ENCODE measurements around the gene SLC35G4.

DNA sequence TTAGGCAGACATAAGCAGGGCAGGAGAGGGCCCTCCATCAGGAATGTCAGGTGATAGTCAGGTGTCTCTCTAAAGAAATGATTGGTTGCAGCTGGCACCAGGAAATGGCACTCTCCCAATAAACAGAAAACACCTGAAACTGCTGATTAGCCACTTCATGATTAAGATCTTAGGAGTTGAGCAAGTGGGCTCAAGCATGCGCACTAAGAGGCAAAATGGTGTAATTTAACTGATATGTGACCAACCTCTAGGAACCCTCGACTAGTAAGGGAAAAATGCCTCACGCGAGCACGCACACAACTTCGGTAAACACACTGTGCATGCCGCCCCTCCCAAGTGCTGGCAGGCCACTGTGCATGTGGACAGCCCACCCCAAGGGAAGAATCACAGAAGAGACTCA, 23.8 kb upstream of the SLC35G4 start:
- no peak for TF ChIP-seq POLR2A (IDR thresholded peaks at IDR 0.05)
- TF ChIP-seq, protein P1, sequence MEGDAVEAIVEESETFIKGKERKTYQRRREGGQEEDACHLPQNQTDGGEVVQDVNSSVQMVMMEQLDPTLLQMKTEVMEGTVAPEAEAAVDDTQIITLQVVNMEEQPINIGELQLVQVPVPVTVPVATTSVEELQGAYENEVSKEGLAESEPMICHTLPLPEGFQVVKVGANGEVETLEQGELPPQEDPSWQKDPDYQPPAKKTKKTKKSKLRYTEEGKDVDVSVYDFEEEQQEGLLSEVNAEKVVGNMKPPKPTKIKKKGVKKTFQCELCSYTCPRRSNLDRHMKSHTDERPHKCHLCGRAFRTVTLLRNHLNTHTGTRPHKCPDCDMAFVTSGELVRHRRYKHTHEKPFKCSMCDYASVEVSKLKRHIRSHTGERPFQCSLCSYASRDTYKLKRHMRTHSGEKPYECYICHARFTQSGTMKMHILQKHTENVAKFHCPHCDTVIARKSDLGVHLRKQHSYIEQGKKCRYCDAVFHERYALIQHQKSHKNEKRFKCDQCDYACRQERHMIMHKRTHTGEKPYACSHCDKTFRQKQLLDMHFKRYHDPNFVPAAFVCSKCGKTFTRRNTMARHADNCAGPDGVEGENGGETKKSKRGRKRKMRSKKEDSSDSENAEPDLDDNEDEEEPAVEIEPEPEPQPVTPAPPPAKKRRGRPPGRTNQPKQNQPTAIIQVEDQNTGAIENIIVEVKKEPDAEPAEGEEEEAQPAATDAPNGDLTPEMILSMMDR (IDR thresholded peaks at IDR 0.05): no peak
